ENCODE measurements around the gene RBM18. TPM values are rescaled to one million over a fixed set of nuclear protein-coding genes. Genes with fewer than 3 reads are reported as not detected.

The RBM18 gene
- total RNA-seq, 1 experiment from 2014 or later, result 32.5 TPM

- Histone ChIP-seq H3K27ac (ENCODE audit: low read depth, low read length) (no peak overlapping the region; the same call in 1 of the 2 replicates), H3K9me3 (ENCODE audit: control insufficient read depth in 1 of 2, insufficient read depth in 1 of 2, low read depth in 1 of 2, low read length in 2 of 2) (no peaks in the 10 kb centered on the region), H3K9ac (ENCODE audit: low read length) (peak overlapping the region; percentile 41; the same call in 1 of the 2 replicates), H3K4me3 (replicated peaks in 1 of 2; ENCODE audit: low read depth in 1 of 2, low read length in 2 of 2) (peak overlapping the region; percentile 39 to 62), H3K36me3 (ENCODE audit: control insufficient read depth in 1 of 2, insufficient read depth in 2 of 2, low read length in 2 of 2) (no peaks in the 10 kb centered on the region), H3K9me2 (ENCODE audit: insufficient read depth) (no peaks in the 10 kb centered on the region), H2AFZ (ENCODE audit: low read depth, low read length, poor library complexity, severe bottlenecking) (peak overlapping the region; percentile 90), H4K20me1 (ENCODE audit: insufficient read depth) (no peaks in the 10 kb centered on the region), H3K79me2 (ENCODE audit: insufficient read depth, low read length) (no peaks in the 10 kb centered on the region), H3K27me3 (ENCODE audit: insufficient read depth, low read length) (no peaks in the 10 kb centered on the region), H3K4me2 (ENCODE audit: low read length) (peak overlapping the region; percentile 96), H3K4me1 (ENCODE audit: control insufficient read depth in 1 of 2, insufficient read depth in 2 of 2, low read length in 2 of 2) (peaks cover 3 to 23% of the 10 kb centered on the region in 2 experiments; a peak in 3 of 4 replicates)
- RAD21 ChIA-PET (ENCODE audit: low non-redundant PET in 1 of 2, low total read pairs in 2 of 2, uncharacterized antibody in 2 of 2, unreplicated experiment in 2 of 2), result interaction anchor here in 1 of 2 experiments (1.1 kb wide), 1 partner anchor 137 kb away, joined by 3 read pairs; no protein-coding TSS in a partner anchor
- TF ChIP-seq CTCF (IDR thresholded peaks at IDR 0.05 in 2 of 3, conservative IDR thresholded peaks at IDR 0.05 in 1 of 3; ENCODE audit: borderline replicate concordance in 1 of 3, insufficient read depth in 1 of 3, low read depth in 2 of 3, low read length in 2 of 3) (peak in 2 of 3 experiments; percentile 22 to 31; a peak in 2 of 6 replicates), EGR1 (IDR thresholded peaks at IDR 0.05; ENCODE audit: low read depth) (peak; percentile 87), YY1 (IDR thresholded peaks at IDR 0.05; ENCODE audit: extremely low read depth, insufficient replicate concordance, low read depth, low read length) (no peak), POLR2AphosphoS5 (IDR thresholded peaks at IDR 0.05; ENCODE audit: low read depth, low read length) (0 out of 2 replicates have a peak, but pooled peaks have one; percentile 33), ELF1 (IDR thresholded peaks at IDR 0.05; ENCODE audit: borderline replicate concordance, low read depth) (no peak), MAX (IDR thresholded peaks at IDR 0.05) (peak; percentile 90)
- CTCF ChIA-PET, result interaction anchor here (0.7 kb wide), 1 partner anchor 69 kb away, joined by 3 read pairs; no protein-coding TSS in a partner anchor
- DNase-seq (ENCODE audit: low read depth, low spot score) (peak; percentile 57), ATAC-seq (peak; percentile 97)
- POLR2A ChIA-PET, result interaction anchor here (0.7 kb wide), 1 partner anchor 478 kb away, joined by 3 read pairs; no protein-coding TSS in a partner anchor
- no TSS peak for BruUV-seq (replicated peaks)
- intact Hi-C loops (cut with micrococcal nuclease), result no loop called here
Observed at GRCh38 chr9:122213589-122214413, 50.8 kb downstream of the RBM18 start.

Measured in HCT116 (cell line).